Large intestine (tissue), 3 donors: ENCODE data around the gene IQSEC1. TPM values are rescaled to one million over a fixed set of nuclear protein-coding genes. Genes with fewer than 3 reads are reported as not detected.

Experiments
- DNase-seq, 2 donors: peaks; one replicate each; pipeline versions ENCODE4 v3.0.0 to v3.0.0-alpha.2; 2013
- H3K27ac ChIP-seq: one replicate; pipeline ENCODE4 v1.5.1; 2013; ENCODE audit warnings: low read length
- H3K27me3 ChIP-seq: 2 replicates; pipeline ENCODE4 v1.6.1; 2013; ENCODE audit warnings: low read length; ENCODE audit not compliant: control insufficient read depth, insufficient read depth
- H3K36me3 ChIP-seq: 2 replicates; pipeline ENCODE4 v1.6.1; 2013; ENCODE audit warnings: low read length; ENCODE audit not compliant: control insufficient read depth, insufficient read depth
- H3K4me1 ChIP-seq: one replicate; pipeline ENCODE4 v1.6.1; 2013; ENCODE audit warnings: low read length; ENCODE audit not compliant: control insufficient read depth, insufficient read depth
- H3K4me3 ChIP-seq: one replicate; pipeline ENCODE4 v1.5.1; 2013; ENCODE audit warnings: low read length
- H3K9me3 ChIP-seq: one replicate; pipeline ENCODE4 v1.6.1; 2013; ENCODE audit warnings: mild to moderate bottlenecking, low read depth, low read length, moderate library complexity; ENCODE audit not compliant: control insufficient read depth
- WGBS: methylation state at CpG from one replicate; pipeline ENCODE4 v1.1.5; 2013; ENCODE audit warnings: low lambda C conversion rate; ENCODE audit not compliant: insufficient coverage; 5-methylcytosine and 5-hydroxymethylcytosine counted together
- polyA plus RNA-seq: library from polyadenylated mRNA; unstranded; fragments of 120-200 nt; gene quantifications from one replicate; pipeline ENCODE4 v1.2.1, GENCODE V29; 2013

Gene IQSEC1
- polyA plus RNA-seq, 1 donor, result 24.3 TPM

GRCh38 chr3:12895391-12896062 is 177.7 kb downstream of the IQSEC1 start:
- 82% methylated on average over 2 of the region's 13 CpGs for WGBS
- H3K27me3 ChIP-seq, result peaks cover 5% of the 10 kb centered on the region
- H3K27ac ChIP-seq, result no peak overlapping the region
- DNase-seq, result peak in 1 of 2 donors; percentile 18
- H3K4me1 ChIP-seq, result peaks cover 10% of the 10 kb centered on the region
- no peaks in the 10 kb centered on the region for H3K9me3 ChIP-seq
- H3K36me3 ChIP-seq, result peaks cover 20% of the 10 kb centered on the region
- no peak overlapping the region for H3K4me3 ChIP-seq

- Histone ChIP-seq H3K27ac (no peak overlapping the region), H3K9me3 (no peaks in the 10 kb centered on the region), H3K4me1 (peaks cover 10% of the 10 kb centered on the region), H3K36me3 (peaks cover 14% of the 10 kb centered on the region), H3K27me3 (peaks cover 7% of the 10 kb centered on the region), H3K4me3 (no peak overlapping the region)
- no CpG with 5 or more reads among the region's 6 CpGs for WGBS
- DNase-seq, result no peak
These were observed 178.6 kb downstream of the IQSEC1 start for GRCh38 chr3:12894629-12895028.

- Histone ChIP-seq H3K27ac (no peak overlapping the region), H3K4me1 (peaks cover 10% of the 10 kb centered on the region), H3K9me3 (no peaks in the 10 kb centered on the region), H3K27me3 (peaks cover 7% of the 10 kb centered on the region), H3K36me3 (peaks cover 7% of the 10 kb centered on the region), H3K4me3 (no peak overlapping the region)
- no peak for DNase-seq
- no CpG with 5 or more reads among the region's 9 CpGs for WGBS
These were observed 179.4 kb downstream of the IQSEC1 start for GRCh38 chr3:12893852-12894251.

- no peak for DNase-seq
- Histone ChIP-seq H3K27ac (no peak overlapping the region), H3K36me3 (peaks cover 1% of the 10 kb centered on the region), H3K4me3 (no peak overlapping the region), H3K27me3 (peaks cover 7% of the 10 kb centered on the region), H3K4me1 (peaks cover 10% of the 10 kb centered on the region), H3K9me3 (no peaks in the 10 kb centered on the region)
- 67% methylated on average over 1 of the region's 2 CpGs for WGBS
These were observed 180.0 kb downstream of the IQSEC1 start for GRCh38 chr3:12893247-12893646.

GRCh38 chr3:12892840-12893189 is 180.4 kb downstream of the IQSEC1 start:
- no peak for DNase-seq
- Histone ChIP-seq H3K27ac (no peak overlapping the region), H3K4me3 (no peak overlapping the region), H3K4me1 (peaks cover 10% of the 10 kb centered on the region), H3K9me3 (no peaks in the 10 kb centered on the region), H3K36me3 (no peaks in the 10 kb centered on the region), H3K27me3 (peaks cover 7% of the 10 kb centered on the region)
- no CpG with 5 or more reads among the region's 3 CpGs for WGBS

GRCh38 chr3:12891985-12892839 is 181.0 kb downstream of the IQSEC1 start:
- WGBS, result no CpG with 5 or more reads among the region's 16 CpGs
- Histone ChIP-seq H3K36me3 (no peaks in the 10 kb centered on the region), H3K27me3 (peaks cover 7% of the 10 kb centered on the region), H3K4me1 (peaks cover 10% of the 10 kb centered on the region), H3K4me3 (no peak overlapping the region), H3K27ac (no peak overlapping the region), H3K9me3 (no peaks in the 10 kb centered on the region)
- DNase-seq, result peak; percentile 50 to 65

GRCh38 chr3:12891391-12891984 is 181.7 kb downstream of the IQSEC1 start:
- WGBS, result no CpG with 5 or more reads among the region's 9 CpGs
- Histone ChIP-seq H3K36me3 (no peaks in the 10 kb centered on the region), H3K4me3 (no peak overlapping the region), H3K4me1 (peaks cover 10% of the 10 kb centered on the region), H3K27me3 (peaks cover 13% of the 10 kb centered on the region), H3K9me3 (no peaks in the 10 kb centered on the region), H3K27ac (no peak overlapping the region)
- no peak for DNase-seq

- H3K27me3 ChIP-seq, result peaks cover 15% of the 10 kb centered on the region
- H3K4me1 ChIP-seq, result peaks cover 10% of the 10 kb centered on the region
- no peak overlapping the region for H3K4me3 ChIP-seq
- no peak for DNase-seq
- 100% methylated on average over 1 of the region's 10 CpGs for WGBS
- no peaks in the 10 kb centered on the region for H3K9me3 ChIP-seq
- H3K36me3 ChIP-seq, result no peaks in the 10 kb centered on the region
- H3K27ac ChIP-seq, result no peak overlapping the region
These were observed 182.4 kb downstream of the IQSEC1 start for GRCh38 chr3:12890610-12891390.

GRCh38 chr3:12886736-12887135 is 186.5 kb downstream of the IQSEC1 start:
- DNase-seq, result no peak
- H3K4me1 ChIP-seq, result peaks cover 4% of the 10 kb centered on the region
- WGBS, result 83% methylated on average over 2 of the region's 12 CpGs
- H3K4me3 ChIP-seq, result no peak overlapping the region
- H3K27ac ChIP-seq, result no peak overlapping the region
- no peaks in the 10 kb centered on the region for H3K36me3 ChIP-seq
- peaks cover 15% of the 10 kb centered on the region for H3K27me3 ChIP-seq
- no peaks in the 10 kb centered on the region for H3K9me3 ChIP-seq

- H3K4me3 ChIP-seq, result no peak overlapping the region
- no peak for DNase-seq
- no peak overlapping the region for H3K27ac ChIP-seq
- peaks cover 15% of the 10 kb centered on the region for H3K27me3 ChIP-seq
- no peaks in the 10 kb centered on the region for H3K4me1 ChIP-seq
- no peaks in the 10 kb centered on the region for H3K9me3 ChIP-seq
- H3K36me3 ChIP-seq, result no peaks in the 10 kb centered on the region
- no CpG with 5 or more reads among the region's 10 CpGs for WGBS
These were observed 187.0 kb downstream of the IQSEC1 start for GRCh38 chr3:12886106-12886679.
